ENCODE results near the gene ANKRD44. TPM values are rescaled to one million over a fixed set of nuclear protein-coding genes. Genes with fewer than 3 reads are reported as not detected.

ANKRD44 gene
- total RNA-seq (2021) (0.68 to 0.85 TPM (median 0.71 TPM) in 3 replicates), Bru-seq, nascent RNA (percentile 17 among the genes with signal in this experiment)
- long read RNA-seq, experiment 1, partial matches to known transcripts = 0 of 1 reads
- long read RNA-seq, experiment 1, other reads (novel, unspliced or antisense) = 1 of 1 reads
- long read RNA-seq, experiment 2, partial matches to known transcripts = 0 of 1 reads
- long read RNA-seq, experiment 2, other reads (novel, unspliced or antisense) = 1 of 1 reads
- long read RNA-seq, experiment 3 = 0 reads

GRCh38 chr2:197310271-197310985, at the start of gene ANKRD44:
TSS of gene ANKRD44 (minus strand) at chr2:197310780. CDS start at chr2:197310604, 176 bp downstream.
- ATAC-seq = peak; percentile 84
- Mint-ChIP-seq H3K4me3 (peak within 1 kb of the TSS; percentile 84), H3K4me1 (peaks cover 9% of the 10 kb centered on the region), H3K27ac (no peak within 1 kb of the TSS), H3K36me3 (no peaks in the 10 kb centered on the region), H3K27me3 (ENCODE audit: low read depth) (peaks cover 73% of the 10 kb centered on the region), H3K9me3 (no peaks in the 10 kb centered on the region)
- DNase-seq (ENCODE audit: low spot score) = peak; percentile 79
- CTCF ChIA-PET = interaction anchor here (0.7 to 1.2 kb wide), 2 partner anchors 46 to 503 kb away, joined by 3 read pairs; no protein-coding TSS in a partner anchor
- POLR2A ChIA-PET = no interaction called here
- TF ChIP-seq HMGXB4 (CRISPR knock-in tag; IDR thresholded peaks at IDR 0.05) (peak; percentile 71), FOXK1 (CRISPR knock-in tag; IDR thresholded peaks at IDR 0.05) (no peak), GABPB1 (CRISPR knock-in tag; IDR thresholded peaks at IDR 0.05) (peak; percentile 50; the same call in 1 of the 2 replicates)

GRCh38 chr2:197359859-197360258, 49.3 kb upstream of the ANKRD44 start:
- Mint-ChIP-seq H3K4me3 (no peak overlapping the region), H3K27me3 (ENCODE audit: low read depth) (peaks cover 90% of the 10 kb centered on the region), H3K36me3 (no peaks in the 10 kb centered on the region), H3K4me1 (peaks cover 5% of the 10 kb centered on the region; the same call in 1 of the 2 replicates), H3K27ac (no peak overlapping the region), H3K9me3 (no peaks in the 10 kb centered on the region)
- CTCF ChIA-PET = no interaction called here
- peak; percentile 66 for ATAC-seq
- TF ChIP-seq CBFB (CRISPR knock-in tag; IDR thresholded peaks at IDR 0.05; ENCODE audit: low read depth) (no peak), CTCF (IDR thresholded peaks at IDR 0.05) (peak; percentile 18; the same call in 1 of the 2 replicates)
- peak; percentile 35 for DNase-seq (ENCODE audit: low spot score)
- POLR2A ChIA-PET = no interaction called here

GRCh38 chr2:197358931-197359330, 48.4 kb upstream of the ANKRD44 start:
- no peak overlapping the region for H3K4me3 Mint-ChIP-seq
- no peak for DNase-seq (ENCODE audit: low spot score)
- no peak overlapping the region for H3K27ac Mint-ChIP-seq
- H3K9me3 Mint-ChIP-seq = no peaks in the 10 kb centered on the region
- no peaks in the 10 kb centered on the region for H3K36me3 Mint-ChIP-seq
- POLR2A ChIA-PET = no interaction called here
- H3K4me1 Mint-ChIP-seq = peaks cover 5% of the 10 kb centered on the region; the same call in 1 of the 2 replicates
- CTCF ChIA-PET = interaction anchor here (0.9 to 1.4 kb wide), 4 partner anchors 13 to 283 kb away, joined by 3 to 5 read pairs (median 4); no protein-coding TSS in a partner anchor
- TF ChIP-seq ZNF317 (CRISPR knock-in tag; IDR thresholded peaks at IDR 0.05; ENCODE audit: borderline replicate concordance, low read depth) (no peak), ATF3 (CRISPR knock-in tag; conservative IDR thresholded peaks at IDR 0.05) (no peak), FOXK1 (CRISPR knock-in tag; IDR thresholded peaks at IDR 0.05) (no peak)
- H3K27me3 Mint-ChIP-seq (ENCODE audit: low read depth) = peaks cover 90% of the 10 kb centered on the region
- no peak for ATAC-seq

GRCh38 chr2:197357986-197358385, 47.4 kb upstream of the ANKRD44 start:
- DNase-seq (ENCODE audit: low spot score) = no peak
- no peaks in the 10 kb centered on the region for H3K9me3 Mint-ChIP-seq
- peaks cover 5% of the 10 kb centered on the region; the same call in 1 of the 2 replicates for H3K4me1 Mint-ChIP-seq
- H3K4me3 Mint-ChIP-seq = no peak overlapping the region
- no peaks in the 10 kb centered on the region for H3K36me3 Mint-ChIP-seq
- peaks cover 89% of the 10 kb centered on the region for H3K27me3 Mint-ChIP-seq (ENCODE audit: low read depth)
- CTCF ChIA-PET = interaction anchor here (0.9 to 1.4 kb wide), 6 partner anchors 12 to 282 kb away, joined by 3 to 5 read pairs (median 3); no protein-coding TSS in a partner anchor
- POLR2A ChIA-PET = no interaction called here
- ATAC-seq = no peak
- no peak overlapping the region for H3K27ac Mint-ChIP-seq
- TF ChIP-seq SMAD4 (CRISPR knock-in tag; IDR thresholded peaks at IDR 0.05) (no peak), ZSCAN18 (CRISPR knock-in tag; IDR thresholded peaks at IDR 0.05) (no peak), ELF4 (CRISPR knock-in tag; IDR thresholded peaks at IDR 0.05; ENCODE audit: low read depth) (no peak), ZNF121 (CRISPR knock-in tag; IDR thresholded peaks at IDR 0.05) (no peak), NR3C1 (CRISPR knock-in tag; conservative IDR thresholded peaks at IDR 0.05; ENCODE audit: low read depth) (no peak), ZNF219 (CRISPR knock-in tag; IDR thresholded peaks at IDR 0.05; ENCODE audit: borderline replicate concordance) (no peak), ETV6 (CRISPR knock-in tag; IDR thresholded peaks at IDR 0.05) (no peak), ATF6 (CRISPR knock-in tag; IDR thresholded peaks at IDR 0.05) (no peak), GABPB1 (CRISPR knock-in tag; IDR thresholded peaks at IDR 0.05) (no peak), FOXJ3 (CRISPR knock-in tag; IDR thresholded peaks at IDR 0.05; ENCODE audit: borderline replicate concordance) (no peak)
